ENCODE data around the gene APOB.

APOB gene

GRCh38 chr2:21043744-21044532, at the start of gene APOB:
Gene APOB, minus strand, starts transcription at chr2:21044073. Its CDS starts 128 bp downstream, at chr2:21043945.
- no peak for DNase-seq (ENCODE audit: low read depth)

GRCh38 chr2:21092308-21092869, 48.5 kb upstream of the APOB start:
- DNase-seq (ENCODE audit: low read depth): no peak

GRCh38 chr2:21084401-21084800, 40.5 kb upstream of the APOB start:
- DNase-seq (ENCODE audit: low read depth): no peak

GRCh38 chr2:21083482-21083881, 39.6 kb upstream of the APOB start:
- DNase-seq (ENCODE audit: low read depth): no peak

GRCh38 chr2:21078296-21078695, 34.4 kb upstream of the APOB start:
- no peak for DNase-seq (ENCODE audit: low read depth)

- DNase-seq (ENCODE audit: low read depth): no peak
Measured at GRCh38 chr2:21072477-21073242, 28.8 kb upstream of the APOB start.

GRCh38 chr2:21070341-21071257, 26.7 kb upstream of the APOB start:
- DNase-seq (ENCODE audit: low read depth): no peak

- DNase-seq (ENCODE audit: low read depth): no peak
Measured at GRCh38 chr2:21069746-21070340, 26.0 kb upstream of the APOB start.

- DNase-seq (ENCODE audit: low read depth): no peak
Measured at GRCh38 chr2:21067859-21068537, 24.1 kb upstream of the APOB start.

- no peak for DNase-seq (ENCODE audit: low read depth)
Measured at GRCh38 chr2:21067125-21067524, 23.3 kb upstream of the APOB start.

- no peak for DNase-seq (ENCODE audit: low read depth)
Measured at GRCh38 chr2:21059885-21060610, 16.2 kb upstream of the APOB start.

- no peak for DNase-seq (ENCODE audit: low read depth)
Measured at GRCh38 chr2:21057097-21057496, 13.2 kb upstream of the APOB start.

- no peak for DNase-seq (ENCODE audit: low read depth)
Measured at GRCh38 chr2:21055879-21056790, 12.3 kb upstream of the APOB start.

GRCh38 chr2:21055451-21055850, 11.6 kb upstream of the APOB start:
- DNase-seq (ENCODE audit: low read depth): no peak

- DNase-seq (ENCODE audit: low read depth): no peak
Measured at GRCh38 chr2:21054011-21054410, 10.1 kb upstream of the APOB start.

- DNase-seq (ENCODE audit: low read depth): peak; percentile 22
Measured at GRCh38 chr2:21052044-21052443, 8.2 kb upstream of the APOB start.

- no peak for DNase-seq (ENCODE audit: low read depth)
Measured at GRCh38 chr2:21050164-21050563, 6.3 kb upstream of the APOB start.

GRCh38 chr2:21047141-21048009, 3.5 kb upstream of the APOB start:
- DNase-seq (ENCODE audit: low read depth): no peak

All from CMK (cell line).